SU-DHL-6 (cell line): ENCODE results near the gene LY6G6D.

Experiments
- H2AFZ ChIP-seq: fragments of 200-600 bp; sonication (generic); 2 replicates; pipeline ENCODE4 v1.6.1; 2014; ENCODE audit warnings: low read depth, mild to moderate bottlenecking, moderate library complexity, mixed read lengths, antibody characterized with exemption, low read length; ENCODE audit not compliant: severe bottlenecking
- H3F3A ChIP-seq: fragments of 200-600 bp; shearing (Covaris generic); 2 replicates; pipeline ENCODE4 v1.6.0; 2016; ENCODE audit warnings: antibody characterized with exemption, mild to moderate bottlenecking; ENCODE audit not compliant: insufficient read depth
- H3K27ac ChIP-seq: fragments of 200-600 bp; sonication (generic); 2 replicates; pipeline ENCODE4 v1.5.1; 2016; ENCODE audit warnings: low read depth, mild to moderate bottlenecking, low read length, moderate library complexity, mixed read lengths
- H3K27me3 ChIP-seq: fragments of 200-600 bp; sonication (generic), shearing (Covaris generic); 2 replicates; pipeline ENCODE4 v1.6.0; 2014; ENCODE audit warnings: mild to moderate bottlenecking, low read length
- H3K36me3 ChIP-seq: fragments of 200-600 bp; sonication (generic); 2 replicates; pipeline ENCODE4 v1.6.1; 2014; ENCODE audit warnings: mild to moderate bottlenecking, low read length, mixed read lengths
- H3K4me2 ChIP-seq: fragments of 300-600, 200-600 bp; shearing (Covaris generic), sonication (generic); 2 replicates; pipeline ENCODE4 v1.6.0; 2014; ENCODE audit warnings: low read length, low read depth, mild to moderate bottlenecking; ENCODE audit not compliant: poor library complexity, severe bottlenecking
- H3K4me3 ChIP-seq: fragments of 200-600 bp; sonication (generic); 2 replicates; pipeline ENCODE4 v1.5.1; 2014; ENCODE audit warnings: antibody characterized with exemption, low read length, mild to moderate bottlenecking, mixed read lengths; ENCODE audit not compliant: insufficient read depth, poor library complexity, severe bottlenecking
- H3K79me2 ChIP-seq: fragments of 200-600 bp; sonication (generic); 2 replicates; pipeline ENCODE4 v1.6.1; 2014; ENCODE audit warnings: mild to moderate bottlenecking, low read length, moderate library complexity; ENCODE audit not compliant: insufficient read depth
- H3K9ac ChIP-seq: fragments of 200-600 bp; sonication (generic); 2 replicates; pipeline ENCODE4 v1.7.0; 2014; ENCODE audit warnings: mild to moderate bottlenecking, low read length
- H3K9me2 ChIP-seq: fragments of 200-600 bp; sonication (generic); replicated peaks from 2 replicates; pipeline ENCODE4 v1.6.1; 2014; ENCODE audit warnings: low read length; ENCODE audit not compliant: insufficient read depth
- H3K9me3 ChIP-seq: fragments of 200-600 bp; sonication (generic); 2 replicates; pipeline ENCODE4 v1.6.1; 2014; ENCODE audit warnings: low read length, mixed read lengths; ENCODE audit not compliant: insufficient read depth
- H4K20me1 ChIP-seq: fragments of 200-600 bp; sonication (generic); 2 replicates; pipeline ENCODE4 v1.6.1; 2014; ENCODE audit warnings: low read depth, mild to moderate bottlenecking, antibody characterized with exemption, low read length, moderate library complexity, mixed read lengths
- CTCF ChIP-seq: fragments of 200-600 bp; sonication (generic); IDR thresholded peaks from one replicate; pipeline ENCODE4 v1.5.1; 2017; ENCODE audit warnings: antibody characterized with exemption, mild to moderate bottlenecking, low read length, moderate library complexity; ENCODE audit not compliant: insufficient read depth, poor library complexity, severe bottlenecking
- EZH2phosphoT487 ChIP-seq: fragments of 200-600 bp; sonication (generic), shearing (Covaris generic); conservative IDR thresholded peaks from 2 replicates; pipeline ENCODE4 v1.6.1; 2018; ENCODE audit warnings: mild to moderate bottlenecking, antibody characterized with exemption, low read length, moderate library complexity, mixed read lengths

Gene LY6G6D

DNA sequence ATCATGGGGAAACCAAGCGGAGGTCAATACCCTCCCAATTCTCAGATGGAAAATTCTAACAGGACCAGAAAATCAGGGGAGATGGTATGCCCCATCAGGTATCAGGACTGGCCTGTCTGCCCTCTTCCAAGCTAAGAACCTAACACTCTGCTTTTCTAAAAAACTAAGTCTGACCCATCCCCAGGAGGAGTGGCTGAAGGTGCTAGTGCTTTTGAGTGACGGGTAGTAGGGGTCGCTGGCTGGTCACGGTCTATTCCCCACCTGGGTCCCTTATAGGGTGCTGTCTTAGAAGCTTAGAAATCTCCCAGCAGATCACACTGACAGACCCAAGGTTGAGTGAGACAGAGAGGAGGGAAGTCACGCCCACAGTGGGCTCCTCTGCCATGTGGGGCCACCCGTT, 21.6 kb upstream of the LY6G6D start:
- H3F3A ChIP-seq, result 0 out of 2 replicates have a peak, but pooled peaks cover 7% of the 10 kb centered on the region
- no peak overlapping the region for H3K4me2 ChIP-seq
- no peaks in the 10 kb centered on the region for H3K27me3 ChIP-seq
- H3K4me3 ChIP-seq, result no peak overlapping the region
- H4K20me1 ChIP-seq, result no peaks in the 10 kb centered on the region
- peaks cover 5% of the 10 kb centered on the region; the same call in 1 of the 2 replicates for H3K36me3 ChIP-seq
- H3K9ac ChIP-seq, result no peak overlapping the region
- H3K9me3 ChIP-seq, result no peaks in the 10 kb centered on the region
- no peak overlapping the region for H2AFZ ChIP-seq
- H3K9me2 ChIP-seq, result no peaks in the 10 kb centered on the region
- no peaks in the 10 kb centered on the region for H3K79me2 ChIP-seq
- no peak overlapping the region for H3K27ac ChIP-seq
- no peak for TF ChIP-seq CTCF

- Histone ChIP-seq H3K27me3 (no peaks in the 10 kb centered on the region), H3K9me3 (no peaks in the 10 kb centered on the region), H3K9me2 (no peaks in the 10 kb centered on the region), H3K27ac (no peak overlapping the region), H3K9ac (no peak overlapping the region), H3K79me2 (peaks cover 23% of the 10 kb centered on the region), H2AFZ (no peak overlapping the region), H3K36me3 (peaks cover 7% of the 10 kb centered on the region; the same call in 1 of the 2 replicates), H3K4me3 (no peak overlapping the region), H3F3A (0 out of 2 replicates have a peak, but pooled peaks cover 7% of the 10 kb centered on the region), H4K20me1 (no peaks in the 10 kb centered on the region), H3K4me2 (no peak overlapping the region)
- no peak for TF ChIP-seq EZH2phosphoT487
- no peak for TF ChIP-seq CTCF
Observed at GRCh38 chr6:31697555-31697954, 17.6 kb upstream of the LY6G6D start.

- no peaks in the 10 kb centered on the region for H4K20me1 ChIP-seq
- H3K4me3 ChIP-seq, result no peak overlapping the region
- no peaks in the 10 kb centered on the region for H3K9me3 ChIP-seq
- H2AFZ ChIP-seq, result no peak overlapping the region
- peaks cover 13% of the 10 kb centered on the region for H3F3A ChIP-seq
- H3K9ac ChIP-seq, result no peak overlapping the region
- 0 out of 2 replicates have a peak, but pooled peaks cover 2% of the 10 kb centered on the region for H3K36me3 ChIP-seq
- peaks cover 26% of the 10 kb centered on the region for H3K79me2 ChIP-seq
- no peak overlapping the region for H3K27ac ChIP-seq
- H3K9me2 ChIP-seq, result no peaks in the 10 kb centered on the region
- TF ChIP-seq EZH2phosphoT487 (no peak), CTCF (no peak)
- H3K4me2 ChIP-seq, result peak overlapping the region; percentile 84
- no peaks in the 10 kb centered on the region for H3K27me3 ChIP-seq
Observed at GRCh38 chr6:31700740-31701401, 14.3 kb upstream of the LY6G6D start.
